GM12801 (cell line): Measurements from ENCODE around the gene KCNH4.

ENCODE experiments used
- CTCF ChIP-seq: IDR thresholded peaks from one replicate; pipeline ENCODE4 v1.5.1; 2011; ENCODE audit warnings: control low read depth; ENCODE audit not compliant: insufficient read length; ENCODE audit errors: extremely low read depth

Gene KCNH4

GRCh38 chr17:42146911-42147607 lies 33.9 kb downstream of the KCNH4 start:
- TF ChIP-seq CTCF = no peak

- no peak for TF ChIP-seq CTCF
These were observed 38.5 kb downstream of the KCNH4 start for GRCh38 chr17:42142371-42142896.

GRCh38 chr17:42141382-42141781 lies 39.6 kb downstream of the KCNH4 start:
- no peak for TF ChIP-seq CTCF

- no peak for TF ChIP-seq CTCF
These were observed 42.0 kb downstream of the KCNH4 start for GRCh38 chr17:42138749-42139492.

- no peak for TF ChIP-seq CTCF
These were observed 44.3 kb downstream of the KCNH4 start for GRCh38 chr17:42136654-42137051.

- no peak for TF ChIP-seq CTCF
These were observed 45.0 kb downstream of the KCNH4 start for GRCh38 chr17:42135664-42136653.

GRCh38 chr17:42135151-42135550 lies 45.8 kb downstream of the KCNH4 start:
- no peak for TF ChIP-seq CTCF
